Dedifferentiated amniotic fluid mesenchymal stem cell (primary cell): ENCODE results near the gene PAPLN.
A peak's percentile ranks its signal among the peaks of the same experiment; 100 is the strongest.

Experiments
- DNase-seq: peaks from one replicate; pipeline ENCODE4 v3.0.0-alpha.2; 2016; ENCODE audit errors: extremely low spot score

Gene PAPLN

DNA sequence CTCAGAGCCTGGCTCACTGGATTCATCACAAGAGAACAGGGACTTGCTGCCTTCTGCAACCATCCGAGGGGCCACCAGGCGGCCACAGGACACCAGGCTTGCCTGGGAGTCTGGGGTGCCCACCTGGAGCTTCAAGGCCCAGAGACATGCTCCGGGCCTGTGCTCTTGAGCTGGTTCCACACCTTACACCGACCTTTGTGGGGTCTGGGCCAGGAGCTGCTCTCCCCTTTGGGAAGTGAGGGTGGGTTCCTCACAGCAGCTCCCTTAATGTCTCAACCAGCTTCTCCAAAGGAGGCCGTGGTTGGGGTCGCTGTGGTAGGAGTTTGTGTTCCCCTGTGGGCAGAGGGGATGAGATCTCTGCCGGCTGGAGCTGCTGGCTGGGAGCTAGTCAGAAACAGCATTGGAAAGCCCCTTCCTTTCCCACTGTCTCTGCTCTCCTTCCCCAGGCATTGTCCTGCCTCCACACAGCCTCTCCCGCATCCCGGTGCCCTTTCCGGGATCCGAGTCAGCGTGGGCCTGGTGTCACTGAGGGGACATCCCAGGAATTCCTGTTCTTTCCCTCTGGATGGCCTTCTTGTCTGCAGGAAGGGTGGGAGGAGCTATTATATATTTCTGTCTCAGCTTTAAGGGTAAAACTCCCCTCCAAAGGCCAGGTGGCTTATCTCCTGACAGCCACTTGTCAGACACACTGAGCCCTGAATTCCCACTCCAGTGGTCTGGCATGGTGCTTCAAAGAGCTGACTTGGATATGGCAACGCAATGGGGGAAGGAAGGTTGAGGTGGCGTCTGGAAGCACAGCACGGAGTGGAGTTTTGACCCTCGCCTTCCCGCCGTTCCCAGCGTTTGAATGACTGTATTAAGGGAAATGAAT is 5.1 kb upstream of the PAPLN start:
- no peak for DNase-seq

GRCh38 chr14:73232984-73233383 is 4.3 kb upstream of the PAPLN start:
- no peak for DNase-seq

GRCh38 chr14:73233564-73233963 is 3.7 kb upstream of the PAPLN start:
- DNase-seq: no peak

- no peak for DNase-seq
Measured at GRCh38 chr14:73234029-73234428, 3.3 kb upstream of the PAPLN start.

- DNase-seq: no peak
Measured at GRCh38 chr14:73234586-73235394, 2.5 kb upstream of the PAPLN start.

GRCh38 chr14:73235531-73236155 is 1.7 kb upstream of the PAPLN start:
- no peak for DNase-seq

DNA sequence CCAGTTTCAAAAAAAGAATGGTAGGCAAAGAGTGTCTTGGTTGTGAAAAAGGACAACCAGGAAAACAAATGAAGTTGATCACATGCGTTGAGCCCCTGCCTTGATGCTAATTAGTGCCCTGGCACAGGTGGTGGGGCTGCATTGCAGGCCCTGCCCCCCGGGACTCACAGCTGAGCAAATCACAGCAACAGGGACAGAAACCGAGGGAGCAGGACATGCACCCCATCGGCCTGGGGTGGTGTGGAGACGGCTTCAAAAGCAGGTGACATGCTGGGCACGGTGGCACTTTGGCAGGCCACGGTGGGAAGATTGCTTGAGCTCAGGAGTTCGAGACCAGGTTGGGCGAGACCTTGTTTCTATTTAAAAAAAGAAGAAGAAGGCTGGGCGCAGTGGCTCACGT is 1.1 kb upstream of the PAPLN start:
- no peak for DNase-seq

- DNase-seq: no peak
Measured at GRCh38 chr14:73236752-73237218, 521 bp upstream of the PAPLN start.

GRCh38 chr14:73237786-73238423 is 599 bp downstream of the PAPLN start:
- no peak for DNase-seq

DNA sequence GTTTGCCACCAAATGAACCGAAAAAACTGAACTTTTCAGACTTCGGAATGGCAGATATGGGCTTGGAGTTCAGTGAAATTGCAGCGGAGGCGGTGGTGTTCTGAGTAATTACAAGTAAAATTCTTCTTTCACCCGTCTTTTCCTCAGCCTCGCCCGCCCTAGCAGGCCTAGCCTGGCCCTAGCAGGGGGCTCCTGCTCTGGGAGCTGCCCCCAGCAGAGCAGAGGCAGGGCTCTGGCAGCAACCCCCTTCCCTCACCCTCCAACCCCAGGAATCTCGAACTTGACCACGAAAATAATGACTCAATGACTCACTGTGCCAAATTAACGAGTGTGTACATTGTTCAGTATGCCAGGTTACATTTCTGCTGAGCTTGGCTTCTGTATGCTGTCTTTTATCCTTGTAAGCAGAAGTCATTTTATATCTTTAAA is 1.1 kb downstream of the PAPLN start:
- peak; percentile 38 for DNase-seq

- DNase-seq: no peak
Measured at GRCh38 chr14:73238941-73239340, 1.6 kb downstream of the PAPLN start.

GRCh38 chr14:73239393-73240241 is 2.3 kb downstream of the PAPLN start:
- DNase-seq: peak; percentile 42

DNA sequence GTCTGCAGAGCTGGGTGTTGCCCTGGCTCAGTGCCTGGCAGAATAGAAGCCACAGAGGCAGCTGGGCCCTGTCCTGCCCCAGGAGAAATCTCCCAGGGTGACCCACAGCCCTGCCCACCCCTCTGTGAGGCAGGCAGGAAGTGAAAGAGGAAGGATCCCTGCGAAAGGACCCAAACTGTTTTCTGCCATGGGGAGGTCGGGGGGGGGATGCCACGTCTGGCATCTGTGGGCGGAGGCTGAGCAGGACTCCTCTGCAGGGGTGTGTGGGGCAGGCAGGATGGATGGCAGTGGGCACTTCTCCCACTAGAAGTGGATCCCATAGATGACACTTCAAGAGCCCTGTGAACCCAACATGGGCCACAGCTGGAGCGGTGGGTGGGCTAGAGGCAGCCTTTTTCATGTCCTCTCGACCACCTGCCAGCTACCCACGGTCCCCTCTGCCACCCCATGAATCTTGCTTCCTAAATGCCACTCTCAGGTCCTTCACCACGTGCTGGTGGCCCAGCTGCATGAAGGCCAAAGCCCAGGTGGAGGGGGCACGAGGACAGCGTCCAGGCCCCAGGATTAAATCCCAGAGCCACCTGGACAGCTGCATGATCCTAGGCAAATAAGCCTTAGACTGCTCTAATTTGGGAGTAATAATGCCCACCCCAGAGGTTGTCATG is 3.6 kb downstream of the PAPLN start:
- DNase-seq: no peak

DNA sequence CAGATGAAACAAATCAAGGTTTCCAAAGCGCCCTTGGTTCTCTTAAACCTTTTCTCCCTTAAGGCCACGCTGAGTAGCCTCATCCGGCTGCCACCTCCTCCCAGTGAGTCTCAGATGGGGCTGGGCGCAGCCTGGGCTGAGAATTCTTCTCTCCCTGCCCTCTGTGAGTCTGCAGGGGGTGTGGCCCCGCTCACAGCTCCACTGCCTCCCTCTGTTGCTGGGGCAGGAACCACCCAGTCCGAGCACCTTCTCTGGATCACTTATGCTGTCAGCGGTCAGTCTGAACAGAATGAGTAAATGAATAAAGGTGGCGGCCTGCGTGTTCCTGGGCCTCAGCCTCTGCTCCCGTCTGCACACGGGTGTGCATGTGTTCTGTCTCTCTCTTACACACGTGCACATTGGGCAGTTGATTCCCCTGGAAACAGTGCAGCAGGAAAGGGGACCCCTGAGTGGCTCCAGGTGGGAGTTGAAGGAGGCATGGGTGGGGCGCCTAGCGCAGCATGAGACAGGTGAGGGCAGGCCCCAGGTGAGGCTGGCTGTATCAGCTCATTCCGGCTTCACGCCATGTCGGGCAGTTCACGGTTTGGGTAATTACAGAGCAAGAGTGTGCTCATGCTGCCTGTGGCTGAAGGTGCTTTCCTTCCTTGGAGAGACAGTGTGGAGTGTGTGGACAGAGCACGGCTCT is 4.3 kb downstream of the PAPLN start:
- DNase-seq: no peak

GRCh38 chr14:73242357-73242901 is 5.1 kb downstream of the PAPLN start:
- no peak for DNase-seq

DNA sequence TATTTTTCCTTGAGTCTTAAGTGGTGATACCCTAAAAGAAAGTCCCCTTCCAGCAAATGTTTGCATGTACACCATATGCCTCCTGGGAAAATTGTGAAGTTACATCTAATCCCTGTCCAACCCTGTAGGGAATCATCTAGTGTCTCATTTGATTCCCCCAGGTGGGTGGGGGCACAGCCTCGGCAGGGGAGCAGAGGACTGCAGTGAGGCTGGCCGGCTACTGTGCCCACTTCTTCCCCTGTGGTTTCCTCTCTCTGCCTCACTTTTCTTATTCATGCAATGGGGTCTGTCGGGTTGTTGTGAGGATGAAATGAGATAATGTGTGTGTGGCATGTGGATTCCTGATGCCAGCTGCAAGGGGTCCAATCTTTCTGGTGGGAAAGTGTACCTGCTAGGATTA is 6.0 kb downstream of the PAPLN start:
- no peak for DNase-seq

GRCh38 chr14:73243748-73244147 is 6.4 kb downstream of the PAPLN start:
- no peak for DNase-seq

- DNase-seq: no peak
Measured at GRCh38 chr14:73244541-73245290, 7.4 kb downstream of the PAPLN start.
